Measurements from ENCODE around the gene UGT1A5. TPM values are rescaled to one million over a fixed set of nuclear protein-coding genes. Genes with fewer than 3 reads are reported as not detected.

UGT1A5 gene
- total and polyA plus RNA-seq, 10 of the 15 experiments (the other 5 are each of a cell fraction or from before 2014, with no cell fraction given) = not detected

DNA sequence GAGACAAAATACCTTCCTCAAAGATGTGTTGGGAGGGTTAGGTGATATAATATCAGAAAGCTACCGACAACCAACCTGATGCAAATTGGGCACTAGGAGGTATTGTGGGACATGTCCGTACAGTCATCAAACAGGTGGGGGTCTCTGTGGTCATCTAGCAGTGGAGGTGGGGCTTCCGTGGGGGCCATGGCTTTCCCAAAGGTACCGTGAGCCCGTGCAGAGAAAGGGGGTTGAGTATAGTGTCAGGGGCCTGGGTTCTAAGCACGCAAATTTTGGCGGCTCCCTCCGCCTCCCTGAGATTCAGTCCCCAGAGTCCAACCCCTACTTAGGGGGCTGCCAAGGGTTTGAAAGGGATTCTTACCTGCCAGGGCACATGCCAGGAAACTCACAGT, 109.0 kb downstream of the UGT1A5 start:
- Histone ChIP-seq H4K20me1 (ENCODE audit: control insufficient read depth, insufficient read depth) (no peaks in the 10 kb centered on the region), H3K9me3 (replicated peaks; ENCODE audit: control insufficient read depth, insufficient read depth, low read length) (no peaks in the 10 kb centered on the region), H3K9ac (ENCODE audit: control insufficient read depth, insufficient read depth, low read length) (no peak overlapping the region), H3K4me2 (ENCODE audit: control insufficient read depth, insufficient read depth) (no peak overlapping the region), H2AFZ (ENCODE audit: control insufficient read depth, low read depth, low read length) (no peak overlapping the region), H3K36me3 (ENCODE audit: control insufficient read depth in 2 of 2, insufficient read depth in 2 of 2, low read length in 1 of 2) (no peaks in the 10 kb centered on the region), H3K79me2 (ENCODE audit: control insufficient read depth, insufficient read depth, low read length) (no peaks in the 10 kb centered on the region), H3K27ac (ENCODE audit: control insufficient read depth, insufficient read depth) (no peak overlapping the region), H3K27me3 (replicated peaks in 1 of 2; ENCODE audit: control insufficient read depth in 2 of 2, insufficient read depth in 2 of 2, low read length in 1 of 2) (no peaks in the 10 kb centered on the region; a peak in 3 of 4 replicates), H3K4me3 (no peak overlapping the region), H3K4me1 (ENCODE audit: control insufficient read depth, insufficient read depth, low read length) (no peaks in the 10 kb centered on the region)
- intact Hi-C loops (cut with micrococcal nuclease; ENCODE audit: unreplicated experiment) = no loop called here
- no TSS peak for BruUV-seq (replicated peaks)
- ATAC-seq (no peak), FAIRE-seq (no peak), DNase-seq (ENCODE audit: low read depth, low spot score) (no peak)
- POLR2A ChIA-PET = no interaction called here
- WGBS (ENCODE audit: insufficient coverage, insufficient replicate concordance, low lambda C conversion rate, missing lambda C conversion rate) = 27% methylated on average over 8 of the region's 8 CpGs
- RAD21 ChIA-PET (ENCODE audit: unreplicated experiment) = no interaction called here
- CTCF ChIA-PET = no interaction called here
- SMC1A ChIA-PET (ENCODE audit: uncharacterized antibody, unreplicated experiment) = no interaction called here
- in situ Hi-C loops (cut with MboI) = no loop called here
- TF ChIP-seq NFIC (IDR thresholded peaks at IDR 0.05; ENCODE audit: low read depth, low read length) (no peak), NR2C2 (IDR thresholded peaks at IDR 0.05; ENCODE audit: borderline replicate concordance, control insufficient read depth, insufficient read length, low read depth) (no peak), DPF2 (IDR thresholded peaks at IDR 0.05) (no peak), HDAC6 (IDR thresholded peaks at IDR 0.05; ENCODE audit: unreplicated experiment) (no peak), POLR2AphosphoS5 (IDR thresholded peaks at IDR 0.05; ENCODE audit: low read length) (no peak), HDGF (IDR thresholded peaks at IDR 0.05) (no peak), CBX3 (IDR thresholded peaks at IDR 0.05; ENCODE audit: borderline replicate concordance, low read depth) (no peak), BACH1 (IDR thresholded peaks at IDR 0.05; ENCODE audit: borderline replicate concordance) (no peak), BCL11A (IDR thresholded peaks at IDR 0.05; ENCODE audit: low read depth, low read length) (no peak), MTA3 (IDR thresholded peaks at IDR 0.05; ENCODE audit: borderline replicate concordance, low read length) (no peak), RAD21 (IDR thresholded peaks at IDR 0.05; ENCODE audit: insufficient read depth, low read depth, low read length) (no peak), RBBP5 (conservative IDR thresholded peaks at IDR 0.05) (no peak)
- TF ChIP-seq, protein P1, sequence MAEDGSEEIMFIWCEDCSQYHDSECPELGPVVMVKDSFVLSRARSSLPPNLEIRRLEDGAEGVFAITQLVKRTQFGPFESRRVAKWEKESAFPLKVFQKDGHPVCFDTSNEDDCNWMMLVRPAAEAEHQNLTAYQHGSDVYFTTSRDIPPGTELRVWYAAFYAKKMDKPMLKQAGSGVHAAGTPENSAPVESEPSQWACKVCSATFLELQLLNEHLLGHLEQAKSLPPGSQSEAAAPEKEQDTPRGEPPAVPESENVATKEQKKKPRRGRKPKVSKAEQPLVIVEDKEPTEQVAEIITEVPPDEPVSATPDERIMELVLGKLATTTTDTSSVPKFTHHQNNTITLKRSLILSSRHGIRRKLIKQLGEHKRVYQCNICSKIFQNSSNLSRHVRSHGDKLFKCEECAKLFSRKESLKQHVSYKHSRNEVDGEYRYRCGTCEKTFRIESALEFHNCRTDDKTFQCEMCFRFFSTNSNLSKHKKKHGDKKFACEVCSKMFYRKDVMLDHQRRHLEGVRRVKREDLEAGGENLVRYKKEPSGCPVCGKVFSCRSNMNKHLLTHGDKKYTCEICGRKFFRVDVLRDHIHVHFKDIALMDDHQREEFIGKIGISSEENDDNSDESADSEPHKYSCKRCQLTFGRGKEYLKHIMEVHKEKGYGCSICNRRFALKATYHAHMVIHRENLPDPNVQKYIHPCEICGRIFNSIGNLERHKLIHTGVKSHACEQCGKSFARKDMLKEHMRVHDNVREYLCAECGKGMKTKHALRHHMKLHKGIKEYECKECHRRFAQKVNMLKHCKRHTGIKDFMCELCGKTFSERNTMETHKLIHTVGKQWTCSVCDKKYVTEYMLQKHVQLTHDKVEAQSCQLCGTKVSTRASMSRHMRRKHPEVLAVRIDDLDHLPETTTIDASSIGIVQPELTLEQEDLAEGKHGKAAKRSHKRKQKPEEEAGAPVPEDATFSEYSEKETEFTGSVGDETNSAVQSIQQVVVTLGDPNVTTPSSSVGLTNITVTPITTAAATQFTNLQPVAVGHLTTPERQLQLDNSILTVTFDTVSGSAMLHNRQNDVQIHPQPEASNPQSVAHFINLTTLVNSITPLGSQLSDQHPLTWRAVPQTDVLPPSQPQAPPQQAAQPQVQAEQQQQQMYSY (CRISPR knock-in tag; IDR thresholded peaks at IDR 0.05) = no peak
- TF ChIP-seq, protein P2, sequence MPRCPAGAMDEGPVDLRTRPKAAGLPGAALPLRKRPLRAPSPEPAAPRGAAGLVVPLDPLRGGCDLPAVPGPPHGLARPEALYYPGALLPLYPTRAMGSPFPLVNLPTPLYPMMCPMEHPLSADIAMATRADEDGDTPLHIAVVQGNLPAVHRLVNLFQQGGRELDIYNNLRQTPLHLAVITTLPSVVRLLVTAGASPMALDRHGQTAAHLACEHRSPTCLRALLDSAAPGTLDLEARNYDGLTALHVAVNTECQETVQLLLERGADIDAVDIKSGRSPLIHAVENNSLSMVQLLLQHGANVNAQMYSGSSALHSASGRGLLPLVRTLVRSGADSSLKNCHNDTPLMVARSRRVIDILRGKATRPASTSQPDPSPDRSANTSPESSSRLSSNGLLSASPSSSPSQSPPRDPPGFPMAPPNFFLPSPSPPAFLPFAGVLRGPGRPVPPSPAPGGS (IDR thresholded peaks at IDR 0.05; ENCODE audit: borderline replicate concordance, insufficient read depth, low read depth, low read length, poor library complexity, severe bottlenecking) = no peak
- TF ChIP-seq, protein P3, sequence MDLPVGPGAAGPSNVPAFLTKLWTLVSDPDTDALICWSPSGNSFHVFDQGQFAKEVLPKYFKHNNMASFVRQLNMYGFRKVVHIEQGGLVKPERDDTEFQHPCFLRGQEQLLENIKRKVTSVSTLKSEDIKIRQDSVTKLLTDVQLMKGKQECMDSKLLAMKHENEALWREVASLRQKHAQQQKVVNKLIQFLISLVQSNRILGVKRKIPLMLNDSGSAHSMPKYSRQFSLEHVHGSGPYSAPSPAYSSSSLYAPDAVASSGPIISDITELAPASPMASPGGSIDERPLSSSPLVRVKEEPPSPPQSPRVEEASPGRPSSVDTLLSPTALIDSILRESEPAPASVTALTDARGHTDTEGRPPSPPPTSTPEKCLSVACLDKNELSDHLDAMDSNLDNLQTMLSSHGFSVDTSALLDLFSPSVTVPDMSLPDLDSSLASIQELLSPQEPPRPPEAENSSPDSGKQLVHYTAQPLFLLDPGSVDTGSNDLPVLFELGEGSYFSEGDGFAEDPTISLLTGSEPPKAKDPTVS (IDR thresholded peaks at IDR 0.05; ENCODE audit: low read depth, low read length) = no peak
- TF ChIP-seq, protein P4, sequence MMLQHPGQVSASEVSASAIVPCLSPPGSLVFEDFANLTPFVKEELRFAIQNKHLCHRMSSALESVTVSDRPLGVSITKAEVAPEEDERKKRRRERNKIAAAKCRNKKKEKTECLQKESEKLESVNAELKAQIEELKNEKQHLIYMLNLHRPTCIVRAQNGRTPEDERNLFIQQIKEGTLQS (IDR thresholded peaks at IDR 0.05; ENCODE audit: borderline replicate concordance, extremely low read depth, low read depth, low read length) = no peak
- TF ChIP-seq, protein P5, sequence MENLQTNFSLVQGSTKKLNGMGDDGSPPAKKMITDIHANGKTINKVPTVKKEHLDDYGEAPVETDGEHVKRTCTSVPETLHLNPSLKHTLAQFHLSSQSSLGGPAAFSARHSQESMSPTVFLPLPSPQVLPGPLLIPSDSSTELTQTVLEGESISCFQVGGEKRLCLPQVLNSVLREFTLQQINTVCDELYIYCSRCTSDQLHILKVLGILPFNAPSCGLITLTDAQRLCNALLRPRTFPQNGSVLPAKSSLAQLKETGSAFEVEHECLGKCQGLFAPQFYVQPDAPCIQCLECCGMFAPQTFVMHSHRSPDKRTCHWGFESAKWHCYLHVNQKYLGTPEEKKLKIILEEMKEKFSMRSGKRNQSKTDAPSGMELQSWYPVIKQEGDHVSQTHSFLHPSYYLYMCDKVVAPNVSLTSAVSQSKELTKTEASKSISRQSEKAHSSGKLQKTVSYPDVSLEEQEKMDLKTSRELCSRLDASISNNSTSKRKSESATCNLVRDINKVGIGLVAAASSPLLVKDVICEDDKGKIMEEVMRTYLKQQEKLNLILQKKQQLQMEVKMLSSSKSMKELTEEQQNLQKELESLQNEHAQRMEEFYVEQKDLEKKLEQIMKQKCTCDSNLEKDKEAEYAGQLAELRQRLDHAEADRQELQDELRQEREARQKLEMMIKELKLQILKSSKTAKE (IDR thresholded peaks at IDR 0.05; ENCODE audit: low read depth, poor library complexity, severe bottlenecking) = no peak

Data from GM12878 (cell line).